HG03280 (cell line): ENCODE data around the gene RBM25.
"Not testable (repeated sequence)": the region's sequence is repeated elsewhere in the genome, so short reads cannot be mapped to it uniquely, and the experiment has no call there.

Experiments used
- ATAC-seq: cut with Tn5 transposase; IDR thresholded peaks from one replicate; pipeline ENCODE4 v1.9.1; 2021; ENCODE audit warnings: mild to moderate bottlenecking, moderate library complexity; ENCODE audit not compliant: unreplicated experiment

Gene RBM25

DNA sequence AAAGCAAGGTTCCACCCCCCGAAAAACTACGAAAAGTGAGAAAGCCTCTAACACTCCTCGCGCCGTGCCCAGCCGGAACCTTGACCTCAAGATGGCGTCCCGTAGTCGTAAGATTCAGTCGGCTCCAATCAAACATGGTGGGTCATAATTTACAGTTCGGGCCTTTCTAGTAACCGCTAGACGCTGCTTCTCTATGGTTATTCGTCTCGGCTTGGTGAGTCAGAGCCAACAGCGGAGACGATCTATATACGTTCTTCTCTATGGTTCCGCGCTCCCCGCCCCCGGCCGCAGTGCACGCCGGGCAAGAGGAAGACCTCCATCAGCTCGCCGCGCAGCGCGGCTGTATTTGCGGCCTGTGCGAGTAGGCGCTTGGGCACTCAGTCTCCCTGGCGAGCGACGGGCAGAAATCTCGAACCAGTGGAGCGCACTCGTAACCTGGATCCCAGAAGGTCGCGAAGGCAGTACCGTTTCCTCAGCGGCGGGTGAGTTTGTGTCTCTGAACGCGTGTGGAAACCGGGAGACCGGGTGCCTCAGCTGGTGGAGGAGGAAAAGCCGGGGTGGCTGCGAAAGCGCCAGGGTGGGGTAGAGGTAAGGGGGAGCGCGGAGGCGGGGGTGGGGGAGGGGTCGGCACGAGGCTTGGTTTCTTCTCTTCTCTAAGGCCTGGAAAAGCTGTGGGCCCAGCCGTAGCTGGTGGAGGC lies at the start of gene RBM25:
Gene RBM25, plus strand, starts transcription at position 311 of the 698 bp plus-strand sequence. CDS start 13,108 bp downstream, outside the sequence.
- peak; percentile 93 for ATAC-seq

- ATAC-seq, result not testable (repeated sequence)
These were observed 47.1 kb upstream of the RBM25 start for GRCh38 chr14:73011189-73011588.

DNA sequence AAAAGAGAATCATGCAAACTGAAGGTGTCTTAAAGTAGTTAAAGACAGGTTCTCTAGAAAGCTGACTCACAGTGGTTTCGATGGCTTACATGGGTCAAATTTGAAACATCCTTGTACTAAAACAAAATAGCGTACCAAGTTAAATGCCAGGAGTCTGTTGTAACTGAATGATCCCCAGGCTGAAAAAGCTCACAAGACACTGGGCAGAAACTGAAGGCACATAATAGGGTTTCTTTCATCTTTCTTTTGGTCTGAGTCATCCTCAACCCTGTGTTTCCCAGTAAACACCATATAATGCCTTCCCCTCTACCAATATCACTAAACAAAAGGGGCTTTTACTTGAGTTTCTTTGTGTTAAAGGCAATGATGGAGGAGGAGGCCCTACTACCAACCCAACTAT lies 44.2 kb upstream of the RBM25 start:
- ATAC-seq, result peak; percentile 76

DNA sequence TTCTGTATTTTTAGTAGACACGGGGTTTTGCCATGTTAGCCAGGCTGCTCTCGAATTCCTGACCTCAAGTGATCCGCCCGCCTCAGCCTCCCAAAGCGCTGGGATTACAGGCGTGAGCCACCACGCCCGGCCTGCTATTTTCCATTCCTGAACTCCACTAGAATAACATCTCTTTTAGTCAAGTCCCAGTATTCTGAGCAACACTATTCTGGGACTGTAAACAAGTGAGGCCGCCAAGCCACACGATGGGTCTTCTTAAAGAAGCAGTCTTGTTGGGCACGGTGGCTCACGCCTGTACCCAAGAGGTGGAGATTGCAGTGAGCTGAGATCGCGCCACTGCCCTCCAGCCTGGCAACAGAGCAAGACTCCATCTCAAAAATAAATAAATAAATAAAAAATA lies 42.8 kb upstream of the RBM25 start:
- ATAC-seq, result not testable (repeated sequence)

DNA sequence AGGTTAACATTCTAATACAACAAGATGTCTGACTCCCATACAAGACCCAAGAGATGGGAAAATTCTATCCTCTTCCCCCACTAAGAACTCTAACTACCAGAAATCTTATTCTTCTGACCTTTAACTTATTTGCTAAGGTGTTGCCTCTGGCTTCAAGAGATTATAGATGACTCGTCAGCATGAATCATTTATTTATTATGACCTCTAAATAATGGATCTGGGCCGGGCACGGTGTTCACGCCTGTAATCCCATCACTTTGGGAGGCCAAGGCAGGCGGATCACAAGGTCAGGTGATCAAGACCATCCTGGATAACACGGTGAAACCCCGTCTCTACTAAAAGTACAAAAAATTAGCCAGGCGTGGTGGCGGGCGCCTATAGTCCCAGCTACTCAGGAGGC lies 42.3 kb upstream of the RBM25 start:
- not testable (repeated sequence) for ATAC-seq

- no peak for ATAC-seq
These were observed 36.3 kb upstream of the RBM25 start for GRCh38 chr14:73022051-73022450.

DNA sequence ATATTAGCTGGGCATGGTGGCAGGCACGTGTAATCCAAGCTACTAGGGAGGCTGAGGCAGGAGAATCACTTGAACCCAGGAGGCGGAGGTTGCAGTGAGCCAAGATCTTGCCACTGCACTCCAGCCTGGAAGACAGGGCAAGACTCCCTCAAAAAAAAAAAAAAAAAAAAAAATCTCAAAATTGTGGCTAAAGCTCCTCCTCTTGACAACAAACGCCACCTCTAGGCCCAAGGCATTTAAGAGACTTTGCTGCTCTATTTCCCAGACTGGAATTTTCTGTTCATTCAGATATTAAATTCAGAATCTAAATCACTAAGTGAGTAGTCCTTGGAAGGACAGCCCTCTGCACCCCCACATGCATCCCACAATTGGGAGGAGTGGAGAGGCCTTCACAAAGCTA lies 32.8 kb upstream of the RBM25 start:
- no peak for ATAC-seq

DNA sequence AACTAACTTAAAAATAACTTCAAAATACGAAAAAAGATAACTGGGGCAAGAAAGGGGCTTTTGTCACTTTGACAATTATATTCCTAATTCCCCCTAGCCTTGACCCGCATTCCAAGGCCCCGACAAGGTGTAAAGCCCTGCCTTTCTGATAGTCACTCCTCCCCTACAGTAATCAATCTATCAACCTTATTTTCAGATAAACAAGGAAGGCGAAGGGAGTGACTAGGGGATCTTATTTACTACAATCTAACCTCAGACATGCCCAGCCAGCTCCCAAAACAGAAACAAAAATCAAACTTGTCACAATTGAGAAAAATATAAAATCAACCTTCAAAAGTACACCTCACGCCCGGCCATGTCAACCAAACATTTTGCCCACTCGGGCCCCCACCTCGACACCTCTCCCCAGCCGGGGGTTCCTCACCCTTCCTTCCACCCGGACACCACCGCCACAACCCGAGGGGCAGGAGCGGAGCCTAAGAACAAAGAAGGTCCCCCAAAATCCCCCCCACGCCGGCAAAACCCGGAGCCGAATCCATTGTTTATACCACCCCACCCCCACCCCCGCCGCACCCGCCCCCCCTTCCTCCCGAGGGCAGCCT lies 32.0 kb upstream of the RBM25 start:
- no peak for ATAC-seq

GRCh38 chr14:73026845-73027542 lies 31.3 kb upstream of the RBM25 start, which contains the start of gene ZFYVE1:
Gene ZFYVE1 (minus strand): TSS chr14:73027106. CDS start chr14:73024508, 2,598 bp downstream.
- ATAC-seq, result peak; percentile 95

DNA sequence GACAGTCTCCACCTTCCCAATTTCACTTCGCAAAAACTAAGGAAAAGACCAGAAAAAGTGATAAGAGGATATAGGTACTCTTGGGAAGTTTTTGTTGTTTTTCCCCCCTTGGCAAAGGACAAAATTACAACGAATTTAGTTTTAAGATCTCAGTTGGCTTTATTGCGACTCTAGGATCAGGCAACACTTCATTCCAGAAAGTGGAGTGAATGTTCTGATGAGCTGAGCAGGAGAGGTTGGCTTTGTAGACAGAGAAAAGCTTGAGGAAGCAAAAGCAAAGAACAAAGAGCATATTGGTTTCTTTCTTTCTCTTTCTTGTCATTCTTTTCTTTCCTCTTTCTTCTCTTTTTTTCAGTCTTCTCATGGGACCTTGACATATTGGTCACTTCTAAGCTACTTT lies 30.8 kb upstream of the RBM25 start:
- no peak for ATAC-seq

GRCh38 chr14:73027984-73028383 lies 30.4 kb upstream of the RBM25 start:
- ATAC-seq, result no peak

- not testable (repeated sequence) for ATAC-seq
These were observed 21.5 kb upstream of the RBM25 start for GRCh38 chr14:73036706-73037450.

GRCh38 chr14:73047808-73048207 lies 10.5 kb upstream of the RBM25 start:
- ATAC-seq, result no peak

DNA sequence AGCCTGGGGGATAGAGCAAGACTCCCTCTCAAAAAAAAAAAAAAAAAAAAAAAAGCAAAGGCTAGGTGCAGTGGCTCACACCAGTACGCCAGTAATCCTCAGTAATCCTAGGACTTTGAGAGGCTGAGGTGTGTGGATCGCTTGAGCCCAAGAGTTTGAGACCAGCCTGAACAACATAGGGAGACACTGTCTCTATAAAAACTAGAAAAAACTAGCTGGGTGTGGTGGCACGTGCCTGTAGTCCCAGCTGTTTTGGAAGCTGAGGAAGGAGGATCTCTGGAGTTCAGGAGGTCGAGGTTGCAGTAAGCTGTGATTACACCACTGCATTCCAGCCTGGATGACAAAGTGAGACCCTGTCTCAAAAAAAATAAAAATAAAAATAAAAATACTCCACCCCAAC lies 8.9 kb upstream of the RBM25 start:
- ATAC-seq, result no peak

- no peak for ATAC-seq
These were observed 3.1 kb upstream of the RBM25 start for GRCh38 chr14:73055251-73055650.

- ATAC-seq, result no peak
These were observed 450 bp upstream of the RBM25 start for GRCh38 chr14:73057944-73058223.

DNA sequence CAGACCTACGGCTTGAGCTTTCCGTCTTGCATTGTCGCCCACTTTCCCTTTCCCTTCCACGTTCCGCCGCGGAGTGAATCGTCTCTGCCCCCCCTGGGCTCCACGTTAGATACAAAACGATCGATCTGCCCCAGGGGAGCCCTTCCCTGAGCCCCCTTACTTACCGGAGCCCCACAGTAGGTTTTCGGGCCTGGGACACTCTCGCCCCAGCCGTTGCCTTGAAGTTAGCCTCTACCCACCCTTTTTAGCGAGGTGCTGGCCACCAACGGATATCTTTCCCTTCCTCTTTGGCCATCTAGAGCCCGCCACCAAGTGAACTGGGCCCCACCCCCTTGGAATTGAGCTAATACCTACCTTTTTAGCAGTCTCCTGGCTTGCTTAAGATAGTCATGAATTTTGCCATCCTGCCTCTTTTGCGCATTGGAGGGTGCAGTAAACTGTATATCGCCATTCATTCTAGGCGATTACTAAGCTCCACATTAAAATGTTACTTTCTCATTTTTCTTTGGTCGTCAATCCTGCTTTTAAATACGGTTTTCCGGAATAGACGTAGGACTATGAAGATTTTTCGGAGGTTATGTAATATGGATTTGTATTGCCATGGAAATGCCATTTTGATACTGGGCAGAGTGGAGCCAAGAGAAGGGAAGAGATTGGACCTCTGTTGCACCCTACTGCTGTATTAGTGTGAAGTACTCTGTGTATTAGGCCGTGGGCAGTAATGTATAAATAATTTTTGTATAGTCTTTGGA lies 764 bp downstream of the RBM25 start:
- ATAC-seq, result peak; percentile 15

DNA sequence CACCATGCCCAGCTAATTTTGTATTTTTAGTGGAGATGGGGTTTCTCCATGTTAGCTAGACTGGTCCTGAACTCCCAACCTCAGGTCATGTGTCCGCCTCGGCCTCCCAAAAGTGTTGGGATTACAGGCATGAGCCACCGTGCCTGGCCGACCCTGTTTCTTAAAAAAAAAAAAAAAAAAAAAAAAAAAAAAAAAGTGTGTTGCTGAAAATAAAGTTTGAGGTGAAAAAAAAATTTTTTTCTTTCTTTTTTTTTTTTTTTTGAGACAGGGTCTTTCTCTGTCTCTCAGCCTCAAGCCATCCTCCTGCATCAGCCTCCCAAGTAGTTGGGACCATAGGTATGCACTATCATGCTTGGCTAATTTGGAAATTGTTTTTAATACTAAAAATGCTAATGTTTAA lies 11.3 kb downstream of the RBM25 start:
- ATAC-seq, result no peak

DNA sequence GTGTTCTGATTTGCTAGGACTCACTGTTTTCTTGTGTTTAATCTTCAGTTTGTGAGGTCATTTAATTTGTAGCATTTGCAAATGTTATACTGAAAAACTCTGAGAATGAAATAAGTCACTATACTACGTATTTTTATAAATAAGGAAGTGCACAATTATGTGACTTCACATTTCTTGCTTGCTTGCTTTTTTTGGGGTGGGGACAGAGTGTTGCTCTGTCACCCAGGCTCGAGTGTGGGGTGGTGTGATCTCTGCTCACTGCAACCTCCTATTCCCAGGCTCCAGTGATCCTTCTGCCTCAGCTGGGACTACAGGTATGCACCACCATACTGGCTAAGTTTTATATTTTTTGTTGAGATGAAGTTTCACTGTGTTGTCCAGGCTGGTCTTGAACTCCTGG lies 32.7 kb downstream of the RBM25 start:
- no peak for ATAC-seq

GRCh38 chr14:73097421-73097820 lies 39.1 kb downstream of the RBM25 start:
- ATAC-seq, result no peak

GRCh38 chr14:73100334-73100733 lies 42.0 kb downstream of the RBM25 start:
- ATAC-seq, result no peak
